Keratinocyte (primary cell): ENCODE measurements around the gene STX17. TPM values are rescaled to one million over a fixed set of nuclear protein-coding genes. Genes with fewer than 3 reads are reported as not detected.

ENCODE experiments used
- DNase-seq: peaks from one replicate; pipeline ENCODE4 v3.0.0-alpha.2; 2011; ENCODE audit warnings: low read depth, missing footprints, low spot score
- FAIRE-seq: peaks from 2 replicates; lab custom pipeline; 2011; peaks lifted over from hg19 to GRCh38; lab: Jason Lieb, UNC
- H2AFZ ChIP-seq: 2 replicates; pipeline ENCODE4 v1.6.0; 2012; ENCODE audit warnings: low read length, control low read depth, inconsistent platforms; ENCODE audit not compliant: control insufficient read depth
- H3K27ac ChIP-seq: 2 replicates; pipeline ENCODE4 v1.5.1; 2011; ENCODE audit warnings: low read length; ENCODE audit not compliant: control insufficient read depth, insufficient read depth
- H3K27me3 ChIP-seq: 3 replicates; pipeline ENCODE4 v1.6.0; 2011; ENCODE audit warnings: low read length; ENCODE audit not compliant: control insufficient read depth, insufficient read depth; ENCODE audit errors: extremely low read depth
- H3K36me3 ChIP-seq, 2 experiments: 2 replicates in 1 of 2; 3 replicates in 1 of 2; pipeline ENCODE4 v1.5.1; 2011; ENCODE audit warnings: low read length in 2 of 2, mild to moderate bottlenecking in 1 of 2; ENCODE audit not compliant: control insufficient read depth in 2 of 2, insufficient read depth in 2 of 2; ENCODE audit errors: extremely low read depth in 1 of 2
- H3K4me1 ChIP-seq: 3 replicates; pipeline ENCODE4 v1.5.1; 2011; ENCODE audit warnings: low read length; ENCODE audit not compliant: control insufficient read depth, insufficient read depth; ENCODE audit errors: extremely low read depth
- H3K4me2 ChIP-seq: 3 replicates; pipeline ENCODE4 v1.6.0; 2011; ENCODE audit warnings: low read depth, low read length; ENCODE audit not compliant: control insufficient read depth, insufficient read depth; ENCODE audit errors: extremely low read depth
- H3K4me3 ChIP-seq, 3 experiments: fragments of 200-600 bp in 1 of 3; sonication (generic) in 1 of 3; 2 replicates in 2 of 3; 3 replicates in 1 of 3; pipeline ENCODE4 v1.5.1; 2011 to 2016; ENCODE audit warnings: low read length in 3 of 3, mild to moderate bottlenecking in 3 of 3, control low read depth in 2 of 3, inconsistent platforms in 1 of 3, low read depth in 1 of 3, mixed read lengths in 1 of 3, mixed run types in 1 of 3, moderate library complexity in 1 of 3; ENCODE audit not compliant: control insufficient read depth in 2 of 3, insufficient read depth in 2 of 3; ENCODE audit errors: extremely low read depth in 1 of 3
- H3K79me2 ChIP-seq: 2 replicates; pipeline ENCODE4 v1.6.0; 2012; ENCODE audit warnings: low read length; ENCODE audit not compliant: control insufficient read depth, insufficient read depth
- H3K9ac ChIP-seq: 3 replicates; pipeline ENCODE4 v1.6.0; 2011; ENCODE audit warnings: low read length; ENCODE audit not compliant: control insufficient read depth, insufficient read depth; ENCODE audit errors: extremely low read depth
- H3K9me1 ChIP-seq: 3 replicates; pipeline ENCODE4 v1.6.0; 2011; ENCODE audit warnings: low read length; ENCODE audit not compliant: control insufficient read depth, insufficient read depth; ENCODE audit errors: extremely low read depth
- H3K9me3 ChIP-seq: 2 replicates; pipeline ENCODE4 v1.5.1; 2012; ENCODE audit warnings: low read depth, low read length; ENCODE audit not compliant: control insufficient read depth
- H4K20me1 ChIP-seq: 3 replicates; pipeline ENCODE4 v1.6.0; 2011; ENCODE audit warnings: low read length; ENCODE audit not compliant: control insufficient read depth, insufficient read depth; ENCODE audit errors: extremely low read depth
- CTCF ChIP-seq, 3 experiments: IDR thresholded peaks in 1 of 3; conservative IDR thresholded peaks in 1 of 3; optimal IDR thresholded peaks in 1 of 3; 2 replicates in 2 of 3; 3 replicates in 1 of 3; pipeline versions ENCODE3 to v1.5.1; 2011; ENCODE audit warnings: low read length in 3 of 3, mild to moderate bottlenecking in 3 of 3, moderate library complexity in 2 of 3, control low read depth in 1 of 3, inconsistent platforms in 1 of 3; ENCODE audit not compliant: insufficient read depth in 2 of 3; ENCODE audit errors: extremely low read depth in 1 of 3
- EZH2 ChIP-seq: IDR thresholded peaks from one replicate; pipeline ENCODE4 v1.6.1; 2012; ENCODE audit warnings: inconsistent platforms, mild to moderate bottlenecking, low read length, moderate library complexity
- dilution Hi-C: fragments of 300-500 bp; cut with MboI; formaldehyde crosslinking; loops from one replicate; pipeline ENCODE4 v1.7.0; 2020; ENCODE audit warnings: low sequenced_read_pairs; ENCODE audit not compliant: extremely low pct_ligation_motif_present
- polyA plus RNA-seq, 5 experiments: library from polyadenylated mRNA; depleted of rRNA in 3 of 5; stranded (reverse) in 3 of 5; stranded (forward) in 1 of 5; unstranded in 1 of 5; fragments of >200 nt; gene quantifications; 1 replicate in 1 of 5; 2 replicates in 3 of 5; 3 replicates in 1 of 5; pipeline versions ENCODE4 v1.2.1 to v1.2.3, GENCODE V29; 2011 to 2012; ENCODE audit warnings: missing spikeins in 2 of 5, low read depth in 1 of 5, low replicate concordance in 1 of 5

STX17 gene
- polyA plus RNA-seq, 1 donor (not counting 4 experiments of a cell fraction or from before 2014, with no cell fraction given) = 12.6 TPM

- Histone ChIP-seq H3K79me2 (no peaks in the 10 kb centered on the region), H3K9ac (no peak overlapping the region), H3K4me2 (no peak overlapping the region), H3K36me3 (peaks cover 4 to 8% of the 10 kb centered on the region in 2 experiments), H2AFZ (no peak overlapping the region), H3K4me3 (no peak overlapping the region), H4K20me1 (no peaks in the 10 kb centered on the region), H3K9me1 (no peaks in the 10 kb centered on the region), H3K27ac (no peak overlapping the region), H3K27me3 (no peaks in the 10 kb centered on the region), H3K4me1 (no peaks in the 10 kb centered on the region), H3K9me3 (no peaks in the 10 kb centered on the region)
- dilution Hi-C loops = no loop called here
- no peak for TF ChIP-seq EZH2
- TF ChIP-seq CTCF (optimal IDR thresholded peaks at IDR 0.05 in 1 of 3, IDR thresholded peaks at IDR 0.05 in 1 of 3, conservative IDR thresholded peaks at IDR 0.05 in 1 of 3; ENCODE audit: extremely low read depth in 1 of 3, insufficient read depth in 2 of 3, low read length in 3 of 3) = no peak
- DNase-seq = no peak
- no peak for FAIRE-seq
These were observed 19.1 kb downstream of the STX17 start for GRCh38 chr9:99925541-99925940.

- TF ChIP-seq EZH2 (no peak), CTCF (optimal IDR thresholded peaks at IDR 0.05 in 1 of 3, IDR thresholded peaks at IDR 0.05 in 1 of 3, conservative IDR thresholded peaks at IDR 0.05 in 1 of 3; ENCODE audit: extremely low read depth in 1 of 3, insufficient read depth in 2 of 3, low read length in 3 of 3) (no peak)
These were observed 23.2 kb downstream of the STX17 start for GRCh38 chr9:99929652-99930051.

More at GRCh38 chr9:99929652-99930051, 23.2 kb downstream of the STX17 start:
- H3K4me3 ChIP-seq = no peak overlapping the region
- no peak overlapping the region for H3K27ac ChIP-seq
- DNase-seq (no peak), FAIRE-seq (no peak)
- no peaks in the 10 kb centered on the region for H3K9me1 ChIP-seq
- H4K20me1 ChIP-seq = no peaks in the 10 kb centered on the region
- H2AFZ ChIP-seq = no peak overlapping the region
- dilution Hi-C loops = no loop called here
- H3K4me1 ChIP-seq = no peaks in the 10 kb centered on the region
- H3K9ac ChIP-seq = no peak overlapping the region
- H3K4me2 ChIP-seq = no peak overlapping the region
- H3K79me2 ChIP-seq = no peaks in the 10 kb centered on the region
- H3K9me3 ChIP-seq = no peaks in the 10 kb centered on the region
- no peaks in the 10 kb centered on the region for H3K36me3 ChIP-seq
- H3K27me3 ChIP-seq = no peaks in the 10 kb centered on the region
